ENCODE results near the gene ARMH3.

DNA sequence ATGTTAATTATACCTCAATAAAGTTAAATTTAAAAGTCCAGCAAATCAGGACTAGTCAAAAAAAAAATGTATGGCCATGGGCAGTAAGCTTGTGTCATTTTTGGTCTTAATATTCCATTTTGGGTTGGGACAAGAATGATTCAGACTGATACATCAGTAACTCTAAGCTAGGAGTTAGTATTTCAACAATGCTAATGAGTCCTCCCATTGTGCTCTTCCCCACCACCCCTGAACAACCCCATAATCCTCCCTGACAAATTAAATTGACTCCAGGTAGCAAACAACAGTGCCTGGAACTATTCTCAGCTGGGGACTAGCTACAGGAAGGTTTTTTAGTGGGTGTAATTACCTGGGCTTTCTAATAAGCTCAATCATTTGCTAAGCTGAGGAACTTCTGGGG is 181.7 kb downstream of the ARMH3 start:
- TF ChIP-seq, protein P1, sequence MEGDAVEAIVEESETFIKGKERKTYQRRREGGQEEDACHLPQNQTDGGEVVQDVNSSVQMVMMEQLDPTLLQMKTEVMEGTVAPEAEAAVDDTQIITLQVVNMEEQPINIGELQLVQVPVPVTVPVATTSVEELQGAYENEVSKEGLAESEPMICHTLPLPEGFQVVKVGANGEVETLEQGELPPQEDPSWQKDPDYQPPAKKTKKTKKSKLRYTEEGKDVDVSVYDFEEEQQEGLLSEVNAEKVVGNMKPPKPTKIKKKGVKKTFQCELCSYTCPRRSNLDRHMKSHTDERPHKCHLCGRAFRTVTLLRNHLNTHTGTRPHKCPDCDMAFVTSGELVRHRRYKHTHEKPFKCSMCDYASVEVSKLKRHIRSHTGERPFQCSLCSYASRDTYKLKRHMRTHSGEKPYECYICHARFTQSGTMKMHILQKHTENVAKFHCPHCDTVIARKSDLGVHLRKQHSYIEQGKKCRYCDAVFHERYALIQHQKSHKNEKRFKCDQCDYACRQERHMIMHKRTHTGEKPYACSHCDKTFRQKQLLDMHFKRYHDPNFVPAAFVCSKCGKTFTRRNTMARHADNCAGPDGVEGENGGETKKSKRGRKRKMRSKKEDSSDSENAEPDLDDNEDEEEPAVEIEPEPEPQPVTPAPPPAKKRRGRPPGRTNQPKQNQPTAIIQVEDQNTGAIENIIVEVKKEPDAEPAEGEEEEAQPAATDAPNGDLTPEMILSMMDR (IDR thresholded peaks at IDR 0.05) = no peak
- TF ChIP-seq POLR2A (IDR thresholded peaks at IDR 0.05) (no peak), EP300 (IDR thresholded peaks at IDR 0.05) (no peak)

All from stomach (tissue), 4 donors.